NB4 (cell line): ENCODE measurements around the gene PDE1A.

ENCODE experiments used
- CTCF ChIP-seq: IDR thresholded peaks from one replicate; pipeline ENCODE4 v1.5.1; 2012; ENCODE audit warnings: low read depth, low read length
- MAX ChIP-seq: IDR thresholded peaks from 2 replicates; pipeline ENCODE4 v1.6.1; 2011; ENCODE audit warnings: low read depth, low read length
- POLR2A ChIP-seq: IDR thresholded peaks from 2 replicates; pipeline ENCODE4 v1.6.1; 2011; ENCODE audit warnings: mild to moderate bottlenecking; ENCODE audit not compliant: insufficient read length; ENCODE audit errors: extremely low read depth

- TF ChIP-seq POLR2A, result no peak
- TF ChIP-seq CTCF, result no peak
- TF ChIP-seq MAX, result no peak
Observed at GRCh38 chr2:182463760-182464159, 36.9 kb upstream of the PDE1A start.
